ENCODE measurements around the gene ARAP2. TPM values are rescaled to one million over a fixed set of nuclear protein-coding genes. Genes with fewer than 3 reads are reported as not detected.

ARAP2 gene
- total and polyA plus RNA-seq, 7 donors = 3.6 to 22.9 (median 16.9) TPM

DNA sequence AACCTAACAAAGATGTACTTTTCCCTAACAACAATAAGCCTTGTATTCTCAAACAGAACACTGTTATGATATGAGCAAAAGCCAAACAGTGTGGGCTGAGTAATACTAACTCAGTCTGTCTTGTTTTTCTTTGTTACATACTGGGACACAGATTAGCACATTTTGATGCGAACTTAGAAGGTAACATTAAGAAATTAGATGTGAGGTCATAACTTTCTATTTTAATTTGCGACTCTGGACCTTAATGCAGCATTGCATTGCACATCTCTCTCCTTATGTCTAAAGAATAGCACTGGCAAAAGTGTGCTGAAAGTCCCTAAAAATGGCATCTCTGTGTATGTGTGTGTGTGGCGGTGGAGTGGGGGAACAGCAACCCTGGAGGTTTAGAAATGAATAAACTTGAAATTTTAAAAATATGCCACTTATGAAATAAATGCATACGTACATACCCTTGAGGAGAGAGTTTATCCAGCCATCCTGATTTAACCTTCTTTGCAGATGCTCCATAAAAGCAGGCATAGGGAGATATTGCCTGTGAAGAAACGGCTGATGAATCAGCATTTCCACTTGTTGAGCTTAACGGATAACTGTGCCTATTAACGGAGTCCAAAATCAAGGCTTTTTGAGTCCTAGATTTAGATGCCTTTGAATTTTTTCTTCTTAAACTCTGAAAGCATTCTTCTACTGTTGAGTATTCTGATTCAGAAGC, 34.2 kb downstream of the ARAP2 start:
- Histone ChIP-seq H3K4me3 (no peak overlapping the region), H3K36me3 (no peaks in the 10 kb centered on the region), H3K4me1 (no peaks in the 10 kb centered on the region), H3K27ac (no peak overlapping the region), H3K27me3 (no peaks in the 10 kb centered on the region), H3K9me3 (no peaks in the 10 kb centered on the region)
- DNase-seq = no peak
- TF ChIP-seq, protein P1, sequence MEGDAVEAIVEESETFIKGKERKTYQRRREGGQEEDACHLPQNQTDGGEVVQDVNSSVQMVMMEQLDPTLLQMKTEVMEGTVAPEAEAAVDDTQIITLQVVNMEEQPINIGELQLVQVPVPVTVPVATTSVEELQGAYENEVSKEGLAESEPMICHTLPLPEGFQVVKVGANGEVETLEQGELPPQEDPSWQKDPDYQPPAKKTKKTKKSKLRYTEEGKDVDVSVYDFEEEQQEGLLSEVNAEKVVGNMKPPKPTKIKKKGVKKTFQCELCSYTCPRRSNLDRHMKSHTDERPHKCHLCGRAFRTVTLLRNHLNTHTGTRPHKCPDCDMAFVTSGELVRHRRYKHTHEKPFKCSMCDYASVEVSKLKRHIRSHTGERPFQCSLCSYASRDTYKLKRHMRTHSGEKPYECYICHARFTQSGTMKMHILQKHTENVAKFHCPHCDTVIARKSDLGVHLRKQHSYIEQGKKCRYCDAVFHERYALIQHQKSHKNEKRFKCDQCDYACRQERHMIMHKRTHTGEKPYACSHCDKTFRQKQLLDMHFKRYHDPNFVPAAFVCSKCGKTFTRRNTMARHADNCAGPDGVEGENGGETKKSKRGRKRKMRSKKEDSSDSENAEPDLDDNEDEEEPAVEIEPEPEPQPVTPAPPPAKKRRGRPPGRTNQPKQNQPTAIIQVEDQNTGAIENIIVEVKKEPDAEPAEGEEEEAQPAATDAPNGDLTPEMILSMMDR (IDR thresholded peaks at IDR 0.05) = no peak
- TF ChIP-seq POLR2AphosphoS5 (IDR thresholded peaks at IDR 0.05) = no peak
- TF ChIP-seq POLR2A (IDR thresholded peaks at IDR 0.05) = no peak
- no peak for TF ChIP-seq EP300 (IDR thresholded peaks at IDR 0.05)
- WGBS, 2 donors = 73 to 76% methylated on average over 7 of the region's 7 CpGs
- intact Hi-C loops (cut with DNase I) = no loop called here

DNA sequence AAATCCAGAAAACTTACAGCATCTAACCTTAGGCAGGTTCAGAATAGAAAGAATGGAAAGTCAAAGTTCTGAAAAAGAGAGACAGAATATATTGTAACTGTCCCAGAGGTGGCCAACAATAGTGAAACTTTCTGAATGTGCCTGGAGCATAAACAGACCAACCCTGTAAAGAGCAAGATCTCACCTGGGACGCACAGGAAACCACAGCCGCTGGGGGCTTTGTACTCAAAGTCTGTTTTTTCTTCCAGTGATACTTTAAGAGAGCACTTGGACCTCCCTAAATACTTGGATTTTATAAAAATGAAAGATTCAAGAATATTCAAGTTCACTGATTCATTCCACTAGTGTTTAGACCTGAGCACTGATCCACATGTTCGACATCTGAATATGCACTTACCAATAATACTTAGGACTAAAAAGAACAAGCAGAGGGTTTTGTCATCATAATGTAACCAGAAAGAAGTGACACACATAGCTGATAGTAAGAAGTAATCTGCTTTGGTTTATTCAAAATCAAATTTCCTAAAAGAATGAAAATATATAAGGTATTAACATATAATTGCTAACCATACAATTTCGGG, 35.3 kb downstream of the ARAP2 start:
- DNase-seq = no peak
- 66 to 88% methylated on average over 4 of the region's 4 CpGs for WGBS, 2 donors
- no peak overlapping the region for H3K4me3 ChIP-seq
- no peak overlapping the region for H3K27ac ChIP-seq
- H3K4me1 ChIP-seq = no peaks in the 10 kb centered on the region
- no peak for TF ChIP-seq POLR2A (IDR thresholded peaks at IDR 0.05)
- TF ChIP-seq, protein P1 (IDR thresholded peaks at IDR 0.05) = no peak
- no peaks in the 10 kb centered on the region for H3K36me3 ChIP-seq
- no peaks in the 10 kb centered on the region for H3K9me3 ChIP-seq
- no peaks in the 10 kb centered on the region for H3K27me3 ChIP-seq
- intact Hi-C loops (cut with DNase I) = no loop called here

DNA sequence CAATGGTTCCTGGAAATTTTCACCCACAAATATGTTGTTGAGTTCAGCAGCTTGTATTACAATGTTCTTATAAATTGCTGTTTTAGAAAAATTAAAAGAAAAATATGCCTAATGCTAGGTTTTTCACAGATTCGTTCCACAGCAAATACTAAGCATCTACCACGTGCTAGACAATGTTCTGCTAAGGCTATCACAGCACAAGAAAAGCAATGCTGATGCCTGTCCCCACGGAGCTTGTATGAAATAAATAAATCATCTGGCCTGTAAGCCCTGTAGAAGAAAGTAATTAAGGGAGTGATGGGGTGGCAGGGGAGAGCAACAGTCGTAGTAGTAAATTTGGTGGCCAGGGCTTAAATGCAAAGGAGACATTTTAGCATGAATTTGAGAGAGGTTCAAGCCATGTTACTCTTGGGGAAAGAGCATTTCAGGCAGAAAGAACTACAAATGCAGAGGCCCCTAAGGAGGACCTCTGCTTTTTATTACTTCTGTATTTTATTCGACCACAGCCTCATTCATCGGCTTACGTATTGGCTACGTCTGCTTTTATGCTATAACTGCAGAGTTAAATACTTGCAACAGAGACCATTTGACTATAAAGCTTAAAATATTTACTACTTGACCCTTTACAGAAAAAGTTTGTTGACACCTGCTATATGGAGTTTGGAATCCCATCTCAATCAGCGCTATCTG, 36.3 kb downstream of the ARAP2 start:
- WGBS, 2 donors = 76 to 92% methylated on average over 9 of the region's 9 CpGs
- H3K27me3 ChIP-seq = no peaks in the 10 kb centered on the region
- no peak overlapping the region for H3K27ac ChIP-seq
- intact Hi-C loops (cut with DNase I) = no loop called here
- H3K36me3 ChIP-seq = no peaks in the 10 kb centered on the region
- no peak for DNase-seq
- H3K9me3 ChIP-seq = no peaks in the 10 kb centered on the region
- TF ChIP-seq EP300 (IDR thresholded peaks at IDR 0.05) (no peak), POLR2AphosphoS5 (IDR thresholded peaks at IDR 0.05) (no peak)
- TF ChIP-seq, protein P1 (IDR thresholded peaks at IDR 0.05) = no peak
- H3K4me3 ChIP-seq = no peak overlapping the region
- no peaks in the 10 kb centered on the region for H3K4me1 ChIP-seq

DNA sequence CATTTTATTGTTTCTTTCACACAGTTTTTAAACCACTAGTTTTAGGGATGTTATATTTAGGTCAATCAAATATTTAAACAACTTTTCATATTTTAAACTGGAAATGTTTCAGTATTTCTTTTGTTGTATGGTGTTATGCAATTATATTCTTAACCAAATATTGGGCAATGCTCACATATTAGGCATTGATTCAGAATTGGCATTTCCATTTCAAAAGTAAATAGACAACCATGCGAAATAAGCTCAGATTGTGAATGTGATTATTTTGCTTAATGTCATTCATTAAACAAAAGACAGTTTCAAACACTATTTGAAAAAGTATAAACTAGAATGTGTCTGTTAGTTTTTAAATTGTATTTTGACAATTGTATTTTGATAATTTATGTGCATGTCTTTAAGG, 36.9 kb downstream of the ARAP2 start:
- H3K4me1 ChIP-seq = no peaks in the 10 kb centered on the region
- intact Hi-C loops (cut with DNase I) = no loop called here
- no peaks in the 10 kb centered on the region for H3K36me3 ChIP-seq
- WGBS, 2 donors = 87 to 93% methylated on average over 1 of the region's 1 CpG
- TF ChIP-seq POLR2A (IDR thresholded peaks at IDR 0.05) (no peak), POLR2AphosphoS5 (IDR thresholded peaks at IDR 0.05) (no peak), EP300 (IDR thresholded peaks at IDR 0.05) (no peak)
- TF ChIP-seq, protein P1 (IDR thresholded peaks at IDR 0.05) = no peak
- no peak for DNase-seq
- no peak overlapping the region for H3K4me3 ChIP-seq
- no peaks in the 10 kb centered on the region for H3K27me3 ChIP-seq
- H3K27ac ChIP-seq = no peak overlapping the region
- no peaks in the 10 kb centered on the region for H3K9me3 ChIP-seq
